Measurements from ENCODE around the gene ANKS1A. TPM values are rescaled to one million over a fixed set of nuclear protein-coding genes. Genes with fewer than 3 reads are reported as not detected.

The ANKS1A gene
- total and polyA plus RNA-seq, 4 experiments from 2014 or later, result 1.2 to 15.6 (median 9.4) TPM

GRCh38 chr6:35046103-35046502 lies 157.0 kb downstream of the ANKS1A start:
- Histone ChIP-seq H3K9me3 (ENCODE audit: control insufficient read depth in 1 of 2, low read length in 2 of 2) (no peaks in the 10 kb centered on the region), H3K27ac (ENCODE audit: low read depth, low read length) (no peak overlapping the region), H3K4me3 (ENCODE audit: low read length in 2 of 2) (no peak overlapping the region), H3K36me3 (ENCODE audit: insufficient read depth, low read length) (no peaks in the 10 kb centered on the region), H3K4me1 (ENCODE audit: insufficient read depth, low read length) (peaks cover 18% of the 10 kb centered on the region), H3K27me3 (ENCODE audit: insufficient read depth, low read length) (no peaks in the 10 kb centered on the region)
- ChIA-PET POLR2A (ENCODE audit: partially characterized antibody) (no interaction called here), CTCF (ENCODE audit: partially characterized antibody) (no interaction called here)
- H3K36me3 Mint-ChIP-seq, result peaks cover 5 to 11% of the 10 kb centered on the region in 2 donors
- intact Hi-C loops (cut with micrococcal nuclease), result no loop called here
- no peak for DNase-seq
- no peaks in the 10 kb centered on the region for H3K27me3 Mint-ChIP-seq
- H3K4me3 Mint-ChIP-seq, result no peak overlapping the region
- H3K27ac Mint-ChIP-seq, result no peak overlapping the region
- H3K9me3 Mint-ChIP-seq, result no peaks in the 10 kb centered on the region
- peaks cover 10 to 18% (median 12%) of the 10 kb centered on the region in 4 donors for H3K4me1 Mint-ChIP-seq

GRCh38 chr6:35046862-35047261 lies 157.8 kb downstream of the ANKS1A start:
- no peak overlapping the region for H3K4me3 ChIP-seq (ENCODE audit: low read length in 2 of 2)
- CTCF ChIA-PET (ENCODE audit: partially characterized antibody), result no interaction called here

GRCh38 chr6:35047265-35048011 lies 158.4 kb downstream of the ANKS1A start:
- intact Hi-C loops (cut with micrococcal nuclease), result no loop called here
- Mint-ChIP-seq H3K9me3 (no peaks in the 10 kb centered on the region), H3K4me3 (peak overlapping the region in 3 of 8 donors; percentile 7 to 61 (median 40)), H3K36me3 (peaks cover 6 to 9% of the 10 kb centered on the region in 2 donors), H3K4me1 (peaks cover 10 to 18% (median 12%) of the 10 kb centered on the region in 4 donors), H3K27me3 (no peaks in the 10 kb centered on the region), H3K27ac (peak overlapping the region in 4 of 7 donors; percentile 25 to 72 (median 35))
- DNase-seq, result no peak
- H3K27me3 ChIP-seq (ENCODE audit: insufficient read depth, low read length), result no peaks in the 10 kb centered on the region
- H3K36me3 ChIP-seq (ENCODE audit: insufficient read depth, low read length), result no peaks in the 10 kb centered on the region
- H3K4me1 ChIP-seq (ENCODE audit: insufficient read depth, low read length), result peaks cover 18% of the 10 kb centered on the region
- ChIA-PET POLR2A (ENCODE audit: partially characterized antibody) (no interaction called here), CTCF (ENCODE audit: partially characterized antibody) (interaction anchor here (1.1 kb wide), 1 partner anchor 61 kb away, joined by 3 read pairs; no protein-coding TSS in a partner anchor)
- H3K27ac ChIP-seq (ENCODE audit: low read depth, low read length), result no peak overlapping the region
- H3K9me3 ChIP-seq (ENCODE audit: control insufficient read depth in 1 of 2, low read length in 2 of 2), result no peaks in the 10 kb centered on the region
- no peak overlapping the region for H3K4me3 ChIP-seq (ENCODE audit: low read length in 2 of 2)

More at GRCh38 chr6:35046862-35047261, 157.8 kb downstream of the ANKS1A start:
- Mint-ChIP-seq H3K4me1 (peaks cover 10 to 18% (median 12%) of the 10 kb centered on the region in 4 donors), H3K36me3 (peaks cover 9 to 10% of the 10 kb centered on the region in 2 donors), H3K4me3 (no peak overlapping the region), H3K9me3 (no peaks in the 10 kb centered on the region), H3K27me3 (no peaks in the 10 kb centered on the region), H3K27ac (peak overlapping the region in 1 of 7 donors; percentile 34)
- intact Hi-C loops (cut with micrococcal nuclease), result no loop called here
- DNase-seq, result no peak
- no peaks in the 10 kb centered on the region for H3K36me3 ChIP-seq (ENCODE audit: insufficient read depth, low read length)
- no peaks in the 10 kb centered on the region for H3K9me3 ChIP-seq (ENCODE audit: control insufficient read depth in 1 of 2, low read length in 2 of 2)
- H3K4me1 ChIP-seq (ENCODE audit: insufficient read depth, low read length), result peaks cover 18% of the 10 kb centered on the region
- H3K27ac ChIP-seq (ENCODE audit: low read depth, low read length), result no peak overlapping the region
- no peaks in the 10 kb centered on the region for H3K27me3 ChIP-seq (ENCODE audit: insufficient read depth, low read length)
- POLR2A ChIA-PET (ENCODE audit: partially characterized antibody), result no interaction called here

- H3K9me3 Mint-ChIP-seq, result no peaks in the 10 kb centered on the region
- no peak overlapping the region for H3K4me3 ChIP-seq (ENCODE audit: low read length in 2 of 2)
- intact Hi-C loops (cut with micrococcal nuclease), result no loop called here
- POLR2A ChIA-PET (ENCODE audit: partially characterized antibody), result no interaction called here
- H3K4me1 ChIP-seq (ENCODE audit: insufficient read depth, low read length), result peaks cover 18% of the 10 kb centered on the region
- no peaks in the 10 kb centered on the region for H3K9me3 ChIP-seq (ENCODE audit: control insufficient read depth in 1 of 2, low read length in 2 of 2)
- H3K36me3 Mint-ChIP-seq, result peaks cover 6 to 9% of the 10 kb centered on the region in 2 donors
- CTCF ChIA-PET (ENCODE audit: partially characterized antibody), result interaction anchor here (1.1 kb wide), 1 partner anchor 62 kb away, joined by 3 read pairs; no protein-coding TSS in a partner anchor
- no peaks in the 10 kb centered on the region for H3K27me3 Mint-ChIP-seq
- no peaks in the 10 kb centered on the region for H3K27me3 ChIP-seq (ENCODE audit: insufficient read depth, low read length)
- no peak overlapping the region for H3K27ac ChIP-seq (ENCODE audit: low read depth, low read length)
- peaks cover 10 to 18% (median 12%) of the 10 kb centered on the region in 4 donors for H3K4me1 Mint-ChIP-seq
- no peak for DNase-seq
- H3K4me3 Mint-ChIP-seq, result peak overlapping the region in 3 of 8 donors; percentile 7 to 61 (median 40)
- H3K36me3 ChIP-seq (ENCODE audit: insufficient read depth, low read length), result no peaks in the 10 kb centered on the region
- peak overlapping the region in 3 of 7 donors; percentile 31 to 72 (median 39) for H3K27ac Mint-ChIP-seq
Measured at GRCh38 chr6:35048031-35048613, 159.1 kb downstream of the ANKS1A start.

- peak in 4 of 5 donors; percentile 12 to 24 (median 16) for DNase-seq
- Histone ChIP-seq H3K9me3 (ENCODE audit: control insufficient read depth in 1 of 2, low read length in 2 of 2) (no peaks in the 10 kb centered on the region), H3K36me3 (ENCODE audit: insufficient read depth, low read length) (no peaks in the 10 kb centered on the region), H3K27me3 (ENCODE audit: insufficient read depth, low read length) (no peaks in the 10 kb centered on the region), H3K4me3 (ENCODE audit: low read length in 2 of 2) (no peak overlapping the region), H3K4me1 (ENCODE audit: insufficient read depth, low read length) (peaks cover 18% of the 10 kb centered on the region), H3K27ac (ENCODE audit: low read depth, low read length) (no peak overlapping the region)
- H3K4me1 Mint-ChIP-seq, result peaks cover 10 to 18% (median 12%) of the 10 kb centered on the region in 4 donors
- no peaks in the 10 kb centered on the region for H3K9me3 Mint-ChIP-seq
- intact Hi-C loops (cut with micrococcal nuclease), result no loop called here
- H3K4me3 Mint-ChIP-seq, result no peak overlapping the region
- ChIA-PET POLR2A (ENCODE audit: partially characterized antibody) (interaction anchor here (0.6 kb wide), 1 partner anchor 33 kb away, joined by 4 read pairs; no protein-coding TSS in a partner anchor), CTCF (ENCODE audit: partially characterized antibody) (interaction anchor here (1.0 to 1.1 kb wide), 2 partner anchors 62 to 63 kb away, joined by 3 read pairs; no protein-coding TSS in a partner anchor)
- peaks cover 6% of the 10 kb centered on the region in 2 donors for H3K36me3 Mint-ChIP-seq
- H3K27ac Mint-ChIP-seq, result no peak overlapping the region
- H3K27me3 Mint-ChIP-seq, result no peaks in the 10 kb centered on the region
Measured at GRCh38 chr6:35048631-35049083, 159.6 kb downstream of the ANKS1A start.

- ChIA-PET POLR2A (ENCODE audit: partially characterized antibody) (interaction anchor here (0.6 to 1.2 kb wide), 2 partner anchors 20 to 34 kb away, joined by 3 to 4 read pairs; no protein-coding TSS in a partner anchor), CTCF (ENCODE audit: partially characterized antibody) (interaction anchor here (1.0 kb wide), 1 partner anchor 63 kb away, joined by 3 read pairs; no protein-coding TSS in a partner anchor)
- H3K27me3 Mint-ChIP-seq, result no peaks in the 10 kb centered on the region
- H3K4me3 Mint-ChIP-seq, result no peak overlapping the region
- H3K36me3 Mint-ChIP-seq, result peaks cover 4 to 6% of the 10 kb centered on the region in 2 donors
- H3K27ac Mint-ChIP-seq, result no peak overlapping the region
- H3K27me3 ChIP-seq (ENCODE audit: insufficient read depth, low read length), result no peaks in the 10 kb centered on the region
- H3K36me3 ChIP-seq (ENCODE audit: insufficient read depth, low read length), result no peaks in the 10 kb centered on the region
- no peak overlapping the region for H3K27ac ChIP-seq (ENCODE audit: low read depth, low read length)
- no peaks in the 10 kb centered on the region for H3K9me3 Mint-ChIP-seq
- H3K4me1 Mint-ChIP-seq, result peaks cover 10 to 18% (median 12%) of the 10 kb centered on the region in 4 donors
- H3K4me1 ChIP-seq (ENCODE audit: insufficient read depth, low read length), result peaks cover 18% of the 10 kb centered on the region
- H3K9me3 ChIP-seq (ENCODE audit: control insufficient read depth in 1 of 2, low read length in 2 of 2), result no peaks in the 10 kb centered on the region
- DNase-seq, result no peak
- no peak overlapping the region for H3K4me3 ChIP-seq (ENCODE audit: low read length in 2 of 2)
- intact Hi-C loops (cut with micrococcal nuclease), result no loop called here
Measured at GRCh38 chr6:35049156-35049735, 160.2 kb downstream of the ANKS1A start.

All from CD4-positive, alpha-beta memory T cell (primary cell).